ENCODE data around the gene CAMK2D.

The CAMK2D gene

GRCh38 chr4:113564493-113564892, 197.0 kb downstream of the CAMK2D start:
- no peak for DNase-seq (ENCODE audit: low read depth)

GRCh38 chr4:113563691-113564378, 197.7 kb downstream of the CAMK2D start:
- no peak for DNase-seq (ENCODE audit: low read depth)

GRCh38 chr4:113561758-113562157, 199.8 kb downstream of the CAMK2D start:
- no peak for DNase-seq (ENCODE audit: low read depth)

- DNase-seq (ENCODE audit: low read depth) = no peak
These were observed 200.4 kb downstream of the CAMK2D start for GRCh38 chr4:113561092-113561491.

GRCh38 chr4:113560579-113560978, 201.0 kb downstream of the CAMK2D start:
- DNase-seq (ENCODE audit: low read depth) = no peak

- no peak for DNase-seq (ENCODE audit: low read depth)
These were observed 201.6 kb downstream of the CAMK2D start for GRCh38 chr4:113559947-113560346.

GRCh38 chr4:113556382-113557134, 205.0 kb downstream of the CAMK2D start:
- DNase-seq (ENCODE audit: low read depth) = no peak

GRCh38 chr4:113555868-113556267, 205.7 kb downstream of the CAMK2D start:
- DNase-seq (ENCODE audit: low read depth) = no peak

GRCh38 chr4:113553082-113553481, 208.5 kb downstream of the CAMK2D start:
- no peak for DNase-seq (ENCODE audit: low read depth)

- no peak for DNase-seq (ENCODE audit: low read depth)
These were observed 211.0 kb downstream of the CAMK2D start for GRCh38 chr4:113550510-113550909.

- no peak for DNase-seq (ENCODE audit: low read depth)
These were observed 213.2 kb downstream of the CAMK2D start for GRCh38 chr4:113548303-113548702.

GRCh38 chr4:113547487-113548042, 214.0 kb downstream of the CAMK2D start:
- DNase-seq (ENCODE audit: low read depth) = peak; percentile 77

GRCh38 chr4:113541933-113542332, 219.6 kb downstream of the CAMK2D start:
- DNase-seq (ENCODE audit: low read depth) = no peak

- no peak for DNase-seq (ENCODE audit: low read depth)
These were observed 220.7 kb downstream of the CAMK2D start for GRCh38 chr4:113540859-113541258.

GRCh38 chr4:113539408-113539807, 222.1 kb downstream of the CAMK2D start:
- DNase-seq (ENCODE audit: low read depth) = no peak

- no peak for DNase-seq (ENCODE audit: low read depth)
These were observed 223.9 kb downstream of the CAMK2D start for GRCh38 chr4:113537628-113538027.

- no peak for DNase-seq (ENCODE audit: low read depth)
These were observed 224.3 kb downstream of the CAMK2D start for GRCh38 chr4:113537203-113537602.

GRCh38 chr4:113534711-113535110, 226.8 kb downstream of the CAMK2D start:
- no peak for DNase-seq (ENCODE audit: low read depth)

GRCh38 chr4:113531572-113531971, 230.0 kb downstream of the CAMK2D start:
- DNase-seq (ENCODE audit: low read depth) = no peak

GRCh38 chr4:113528395-113528794, 233.1 kb downstream of the CAMK2D start:
- no peak for DNase-seq (ENCODE audit: low read depth)

GRCh38 chr4:113525521-113525920, 236.0 kb downstream of the CAMK2D start:
- DNase-seq (ENCODE audit: low read depth) = no peak

GRCh38 chr4:113524505-113525186, 236.9 kb downstream of the CAMK2D start:
- no peak for DNase-seq (ENCODE audit: low read depth)

GRCh38 chr4:113524096-113524495, 237.4 kb downstream of the CAMK2D start:
- no peak for DNase-seq (ENCODE audit: low read depth)

All from T-helper 22 cell (primary cell).